ENCODE measurements around the gene CCDC188. TPM values are rescaled to one million over a fixed set of nuclear protein-coding genes. Genes with fewer than 3 reads are reported as not detected.

The CCDC188 gene
- total and polyA plus RNA-seq, 2 of the 8 experiments (the other 6 are each of a cell fraction or from before 2014, with no cell fraction given) = not detected

DNA sequence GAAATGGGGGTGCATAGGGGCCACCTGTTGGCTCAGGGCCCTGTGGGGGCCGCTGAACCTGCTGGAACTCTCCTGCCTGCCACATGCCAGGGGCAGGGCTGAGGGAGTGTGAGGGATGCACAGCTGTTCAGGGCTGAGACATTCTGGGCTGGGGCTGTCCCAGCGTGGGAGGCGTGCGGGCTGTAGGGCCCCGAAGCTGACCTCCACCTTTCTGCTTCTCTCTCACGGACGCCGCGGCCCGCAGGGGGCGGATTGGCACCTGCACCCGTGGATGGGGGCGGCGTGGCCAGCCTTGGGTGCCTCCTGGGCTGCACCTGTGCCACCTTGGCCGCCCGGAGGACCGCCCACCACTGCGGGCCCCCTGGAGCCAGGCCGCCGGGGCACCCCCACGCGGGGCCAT, 4.1 kb downstream of the CCDC188 start:
- H3K4me2 ChIP-seq (ENCODE audit: insufficient read depth in 1 of 2, low read depth in 2 of 2, low read length in 2 of 2) = no peak overlapping the region
- TF ChIP-seq SP4 (IDR thresholded peaks at IDR 0.05; ENCODE audit: low read length) (no peak), SP2 (IDR thresholded peaks at IDR 0.05; ENCODE audit: low read length) (no peak)
- no peak overlapping the region for H3K56ac ChIP-seq (replicated peaks; ENCODE audit: insufficient read length, low read depth, low read length)
- no peak overlapping the region for H2AK5ac ChIP-seq (ENCODE audit: low read depth, low read length)
- 91% methylated on average over 19 of the region's 22 CpGs; no CpG with 5 or more reads in 1 of the 2 experiments for WGBS, 2 experiments (ENCODE audit: extremely low coverage in 1 of 2, insufficient coverage in 1 of 2, insufficient read length in 1 of 2, insufficient replicate concordance in 2 of 2, low coverage in 1 of 2, low lambda C conversion rate in 2 of 2, missing lambda C conversion rate in 1 of 2)
- no peaks in the 10 kb centered on the region for H3K27me3 ChIP-seq (replicated peaks in 1 of 4; ENCODE audit: control insufficient read depth in 3 of 4, extremely low read depth in 1 of 4, insufficient read depth in 3 of 4, low read length in 3 of 4)
- no peak overlapping the region for H4K91ac ChIP-seq (replicated peaks; ENCODE audit: insufficient read length, low read length)
- H4K5ac ChIP-seq (ENCODE audit: insufficient read length, low read depth, low read length) = no peak overlapping the region
- no peak overlapping the region for H3K4me3 ChIP-seq (ENCODE audit: extremely low read depth in 1 of 4, insufficient read depth in 2 of 4, low read depth in 3 of 4, low read length in 4 of 4)
- H3K79me2 ChIP-seq (ENCODE audit: control insufficient read depth in 1 of 2, insufficient read depth in 2 of 2, low read length in 2 of 2) = no peaks in the 10 kb centered on the region
- no peak overlapping the region for H2BK15ac ChIP-seq (ENCODE audit: low read length)
- no peak overlapping the region for H2AFZ ChIP-seq (ENCODE audit: low read length)
- DNase-seq (ENCODE audit: low read depth in 1 of 2, low spot score in 2 of 2) (no peak), FAIRE-seq (no peak)
- H3K18ac ChIP-seq (ENCODE audit: extremely low read depth, low read length) = no peak overlapping the region
- no peaks in the 10 kb centered on the region for H3K9me3 ChIP-seq (ENCODE audit: insufficient read depth in 2 of 2, low read depth in 1 of 2, low read length in 1 of 2)
- H3K4me1 ChIP-seq (replicated peaks in 1 of 4; ENCODE audit: control insufficient read depth in 3 of 4, insufficient read depth in 4 of 4, low read length in 3 of 4) = no peaks in the 10 kb centered on the region
- H3K9ac ChIP-seq (replicated peaks in 1 of 4; ENCODE audit: extremely low read depth in 1 of 4, low read depth in 3 of 4, low read length in 3 of 4) = no peak overlapping the region
- ChIA-PET CTCF (ENCODE audit: partially characterized antibody) (interaction anchor here (0.9 to 2.1 kb wide), 2 partner anchors 10 to 64 kb away, joined by 3 to 5 read pairs; no protein-coding TSS in a partner anchor), POLR2A (ENCODE audit: partially characterized antibody) (no interaction called here)
- no peak overlapping the region for H4K8ac ChIP-seq (ENCODE audit: extremely low read depth, insufficient read depth, low read length)
- H3K27ac ChIP-seq (ENCODE audit: low read depth, low read length) = no peak overlapping the region
- H4K20me1 ChIP-seq (replicated peaks in 1 of 2; ENCODE audit: control insufficient read depth in 1 of 2, insufficient read depth in 2 of 2, low read length in 2 of 2) = no peaks in the 10 kb centered on the region
- H3K23me2 ChIP-seq (ENCODE audit: low read depth, low read length) = no peaks in the 10 kb centered on the region
- H3K36me3 ChIP-seq (ENCODE audit: control insufficient read depth in 2 of 4, insufficient read depth in 4 of 4, low read length in 3 of 4) = peaks cover 0 to 6% (median 0%) of the 10 kb centered on the region in 4 experiments; a peak in 1 of 8 replicates
- no peak overlapping the region for H3K23ac ChIP-seq (ENCODE audit: insufficient read length)
- H3K4ac ChIP-seq (replicated peaks; ENCODE audit: insufficient read length, low read depth, low read length) = no peak overlapping the region
- H2BK12ac ChIP-seq (ENCODE audit: low read depth, low read length) = no peak overlapping the region
- no peaks in the 10 kb centered on the region for H3K79me1 ChIP-seq (ENCODE audit: low read depth, low read length)
- no peak overlapping the region for H2BK20ac ChIP-seq (ENCODE audit: low read length)
- no peak overlapping the region for H2BK5ac ChIP-seq (ENCODE audit: low read depth, low read length)
- H3K14ac ChIP-seq (ENCODE audit: insufficient read length) = no peak overlapping the region
- H2BK120ac ChIP-seq (replicated peaks; ENCODE audit: low read depth, low read length) = no peak overlapping the region
